Endometrium (tissue), 2 donors: ENCODE results near the gene TSPAN19.
"Not testable (repeated sequence)": the region's sequence is repeated elsewhere in the genome, so short reads cannot be mapped to it uniquely, and the experiment has no call there.

Experiments used
- FAIRE-seq: peaks from 2 replicates; lab custom pipeline; 2012; peaks lifted over from hg19 to GRCh38; lab: Jason Lieb, UNC
- donor health status: control.
- donor health status: control.

Gene TSPAN19

GRCh38 chr12:85036234-85036707 lies at the start of gene TSPAN19, which contains the start of gene LRRIQ1:
Gene TSPAN19 (minus strand): TSS chr12:85036277. CDS start chr12:85029946, 6,331 bp downstream.
Gene LRRIQ1 (plus strand): TSS chr12:85036351. CDS start chr12:85038177, 1,826 bp downstream.
- peak; percentile 55 for FAIRE-seq

- no peak for FAIRE-seq
Observed at GRCh38 chr12:85085066-85085465, 49.0 kb upstream of the TSPAN19 start.

GRCh38 chr12:85076688-85077430 lies 40.8 kb upstream of the TSPAN19 start:
- FAIRE-seq: peak; percentile 71

- FAIRE-seq: no peak
Observed at GRCh38 chr12:85072826-85073225, 36.7 kb upstream of the TSPAN19 start.

- FAIRE-seq: no peak
Observed at GRCh38 chr12:85065837-85066482, 29.9 kb upstream of the TSPAN19 start.

GRCh38 chr12:85060916-85061315 lies 24.8 kb upstream of the TSPAN19 start:
- FAIRE-seq: no peak

- no peak for FAIRE-seq
Observed at GRCh38 chr12:85059594-85059993, 23.5 kb upstream of the TSPAN19 start.

GRCh38 chr12:85058339-85058738 lies 22.3 kb upstream of the TSPAN19 start:
- no peak for FAIRE-seq

- FAIRE-seq: no peak
Observed at GRCh38 chr12:85057370-85057963, 21.4 kb upstream of the TSPAN19 start.

- no peak for FAIRE-seq
Observed at GRCh38 chr12:85043829-85044228, 7.8 kb upstream of the TSPAN19 start.

GRCh38 chr12:85041395-85041794 lies 5.3 kb upstream of the TSPAN19 start:
- no peak for FAIRE-seq

- FAIRE-seq: no peak
Observed at GRCh38 chr12:85036733-85037132, 656 bp upstream of the TSPAN19 start.

GRCh38 chr12:85029456-85029855 lies 6.6 kb downstream of the TSPAN19 start:
- peak; percentile 39 for FAIRE-seq

GRCh38 chr12:85018098-85018497 lies 18.0 kb downstream of the TSPAN19 start:
- no peak for FAIRE-seq

GRCh38 chr12:85017618-85018017 lies 18.5 kb downstream of the TSPAN19 start:
- FAIRE-seq: no peak

GRCh38 chr12:85017133-85017532 lies 18.9 kb downstream of the TSPAN19 start:
- no peak for FAIRE-seq

- FAIRE-seq: no peak
Observed at GRCh38 chr12:85016413-85016812, 19.7 kb downstream of the TSPAN19 start.

- FAIRE-seq: no peak
Observed at GRCh38 chr12:85007836-85008235, 28.2 kb downstream of the TSPAN19 start.

GRCh38 chr12:85006206-85006605 lies 29.9 kb downstream of the TSPAN19 start:
- no peak for FAIRE-seq

GRCh38 chr12:85005615-85006014 lies 30.5 kb downstream of the TSPAN19 start:
- FAIRE-seq: no peak

- FAIRE-seq: not testable (repeated sequence)
Observed at GRCh38 chr12:85005047-85005446, 31.0 kb downstream of the TSPAN19 start.

GRCh38 chr12:85004204-85004603 lies 31.9 kb downstream of the TSPAN19 start:
- no peak for FAIRE-seq

- no peak for FAIRE-seq
Observed at GRCh38 chr12:85002778-85003296, 33.2 kb downstream of the TSPAN19 start.
